Suprapubic skin (tissue), 4 donors: ENCODE measurements around the gene PRTG. TPM values are rescaled to one million over a fixed set of nuclear protein-coding genes. Genes with fewer than 3 reads are reported as not detected.

Experiments used
- DNase-seq, 2 donors: peaks; one replicate each; pipeline ENCODE4 v3.0.0-alpha.2; 2019; ENCODE audit warnings: low spot score in 2 of 2
- H3K27ac ChIP-seq: fragments of 200-600 bp; sonication (generic); one replicate; pipeline ENCODE4 v1.5.1; 2019
- H3K27me3 ChIP-seq: fragments of 200-600 bp; sonication (generic); one replicate; pipeline ENCODE4 v1.5.1; 2019
- H3K36me3 ChIP-seq: fragments of 200-600 bp; sonication (generic); one replicate; pipeline ENCODE4 v1.5.1; 2019
- H3K4me1 ChIP-seq: fragments of 200-600 bp; sonication (generic); one replicate; pipeline ENCODE4 v1.5.1; 2019
- H3K4me3 ChIP-seq: fragments of 200-600 bp; sonication (generic); one replicate; pipeline ENCODE4 v1.5.1; 2019; ENCODE audit warnings: mild to moderate bottlenecking
- H3K9me3 ChIP-seq: fragments of 200-600 bp; sonication (generic); one replicate; pipeline ENCODE4 v1.5.1; 2019
- EP300 ChIP-seq: sonication (generic); formaldehyde crosslinking; IDR thresholded peaks from one replicate; pipeline ENCODE4 v1.6.1; 2017; ENCODE audit warnings: antibody characterized with exemption
- POLR2A ChIP-seq, 2 donors: fragments of 450-650 bp; IDR thresholded peaks; one replicate each; pipeline ENCODE4 v1.6.1; 2017; ENCODE audit warnings: antibody characterized with exemption in 2 of 2, mild to moderate bottlenecking in 2 of 2, moderate library complexity in 2 of 2
- POLR2AphosphoS5 ChIP-seq, 3 donors: sonication (generic); formaldehyde crosslinking; IDR thresholded peaks; one replicate each; pipeline ENCODE4 v1.6.1; 2017; ENCODE audit warnings: antibody characterized with exemption in 3 of 3
- whole genome bisulfite sequencing: methylation state at CpG from one replicate; pipeline ENCODE4 v1.1.5; 2018; 5-methylcytosine and 5-hydroxymethylcytosine counted together
- total RNA-seq, 4 donors: library from RNA; depleted of rRNA; stranded (reverse); fragments of >200 nt; gene quantifications; one replicate each; pipeline ENCODE4 v1.1.0, GENCODE V29; 2016
- TF ChIP-seq, protein P1 (sequence below), 2 donors: fragments of 200-600 bp in 1 of 2; fragments of 450-650 bp in 1 of 2; sonication (generic) in 1 of 2; IDR thresholded peaks; one replicate each; pipeline ENCODE4 v1.5.1; 2016 to 2019; ENCODE audit warnings: antibody characterized with exemption in 2 of 2, mild to moderate bottlenecking in 1 of 2, moderate library complexity in 1 of 2

PRTG gene
- total RNA-seq, 4 donors from 2014 or later: 0.08 to 0.49 (median 0.24) TPM; not detected in 1

DNA sequence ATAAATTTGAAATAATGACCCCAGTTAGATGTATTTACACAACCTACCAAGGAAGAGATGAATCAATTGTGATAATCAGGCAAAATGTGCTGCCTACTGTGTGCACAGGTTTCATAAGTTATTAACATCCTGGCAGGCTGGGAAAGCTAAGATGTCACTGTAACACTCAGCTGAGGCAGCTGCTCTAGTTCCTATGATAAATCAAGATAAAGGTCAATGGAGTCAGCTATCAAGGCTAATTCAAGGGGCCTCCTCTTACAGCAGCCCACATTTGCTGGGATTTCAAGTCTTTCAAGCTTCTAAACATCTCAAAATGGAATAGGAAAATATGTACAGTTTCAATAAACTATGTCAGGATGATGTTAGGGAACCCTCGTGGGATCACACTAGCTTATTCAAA lies 84.1 kb downstream of the PRTG start:
- 81% methylated on average over 1 of the region's 1 CpG for WGBS
- H3K36me3 ChIP-seq: no peaks in the 10 kb centered on the region
- no peak for DNase-seq
- no peak overlapping the region for H3K4me3 ChIP-seq
- H3K27ac ChIP-seq: no peak overlapping the region
- no peaks in the 10 kb centered on the region for H3K9me3 ChIP-seq
- H3K4me1 ChIP-seq: no peaks in the 10 kb centered on the region
- TF ChIP-seq, protein P1, sequence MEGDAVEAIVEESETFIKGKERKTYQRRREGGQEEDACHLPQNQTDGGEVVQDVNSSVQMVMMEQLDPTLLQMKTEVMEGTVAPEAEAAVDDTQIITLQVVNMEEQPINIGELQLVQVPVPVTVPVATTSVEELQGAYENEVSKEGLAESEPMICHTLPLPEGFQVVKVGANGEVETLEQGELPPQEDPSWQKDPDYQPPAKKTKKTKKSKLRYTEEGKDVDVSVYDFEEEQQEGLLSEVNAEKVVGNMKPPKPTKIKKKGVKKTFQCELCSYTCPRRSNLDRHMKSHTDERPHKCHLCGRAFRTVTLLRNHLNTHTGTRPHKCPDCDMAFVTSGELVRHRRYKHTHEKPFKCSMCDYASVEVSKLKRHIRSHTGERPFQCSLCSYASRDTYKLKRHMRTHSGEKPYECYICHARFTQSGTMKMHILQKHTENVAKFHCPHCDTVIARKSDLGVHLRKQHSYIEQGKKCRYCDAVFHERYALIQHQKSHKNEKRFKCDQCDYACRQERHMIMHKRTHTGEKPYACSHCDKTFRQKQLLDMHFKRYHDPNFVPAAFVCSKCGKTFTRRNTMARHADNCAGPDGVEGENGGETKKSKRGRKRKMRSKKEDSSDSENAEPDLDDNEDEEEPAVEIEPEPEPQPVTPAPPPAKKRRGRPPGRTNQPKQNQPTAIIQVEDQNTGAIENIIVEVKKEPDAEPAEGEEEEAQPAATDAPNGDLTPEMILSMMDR (IDR thresholded peaks at IDR 0.05): no peak
- TF ChIP-seq EP300 (no peak), POLR2AphosphoS5 (IDR thresholded peaks at IDR 0.05) (no peak), POLR2A (IDR thresholded peaks at IDR 0.05) (no peak)
- H3K27me3 ChIP-seq: no peaks in the 10 kb centered on the region

DNA sequence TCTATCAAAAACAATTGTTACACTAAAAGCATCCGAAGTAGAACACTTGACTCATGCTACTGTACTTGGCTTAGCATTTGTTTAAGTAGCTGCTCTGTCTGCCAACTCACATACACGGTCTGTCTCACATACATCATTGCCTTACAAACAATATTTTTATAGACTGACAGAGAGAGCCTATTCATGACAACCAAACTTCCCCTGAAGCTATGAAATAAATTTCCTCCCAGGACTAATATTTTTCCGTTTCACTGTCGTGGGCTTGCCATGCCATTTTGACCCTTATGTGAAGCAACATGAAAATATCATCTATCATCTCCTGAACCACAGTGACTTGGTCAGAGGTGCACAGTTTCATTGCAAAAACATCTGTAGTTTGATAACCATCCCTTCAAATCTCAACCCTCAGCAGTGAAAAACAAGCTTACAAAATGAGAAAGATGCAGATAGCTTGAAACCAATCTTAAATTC lies 88.4 kb downstream of the PRTG start:
- WGBS: 41% methylated on average over 4 of the region's 4 CpGs

DNA sequence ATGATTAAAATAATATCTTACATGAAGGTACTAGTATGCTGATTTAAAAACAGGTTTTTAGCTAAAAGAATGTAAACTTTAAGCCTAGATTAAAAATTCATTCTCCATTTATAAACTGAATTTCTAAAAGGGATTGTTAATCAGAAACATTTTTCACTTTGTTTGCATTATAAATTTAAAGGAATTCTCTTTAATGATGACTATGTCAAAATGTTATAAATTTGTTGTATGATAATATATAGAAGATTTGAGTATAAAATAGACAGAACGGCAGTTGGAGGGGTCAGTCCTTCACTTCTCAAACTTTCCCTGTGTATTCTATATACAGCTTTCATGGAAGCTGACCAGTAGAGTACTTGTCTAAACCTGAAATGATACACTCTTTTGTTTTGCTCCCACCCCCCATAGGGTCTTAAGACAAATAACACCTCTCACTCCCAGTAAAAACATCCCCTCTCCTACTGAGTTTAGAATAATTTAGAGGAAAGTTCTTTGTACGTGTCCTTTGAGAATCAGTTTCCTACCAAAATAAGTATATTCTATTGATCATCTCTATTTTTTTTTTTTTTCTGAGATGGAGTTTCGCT lies 90.0 kb downstream of the PRTG start:
- TF ChIP-seq POLR2A (IDR thresholded peaks at IDR 0.05) (no peak), POLR2AphosphoS5 (IDR thresholded peaks at IDR 0.05) (no peak), EP300 (no peak)
- TF ChIP-seq, protein P1 (IDR thresholded peaks at IDR 0.05): no peak
- H3K4me3 ChIP-seq: no peak overlapping the region
- H3K27me3 ChIP-seq: no peaks in the 10 kb centered on the region
- H3K36me3 ChIP-seq: no peaks in the 10 kb centered on the region
- H3K27ac ChIP-seq: no peak overlapping the region
- H3K4me1 ChIP-seq: no peaks in the 10 kb centered on the region
- 92% methylated on average over 3 of the region's 3 CpGs for WGBS
- DNase-seq: no peak
- no peaks in the 10 kb centered on the region for H3K9me3 ChIP-seq

More for the DNA sequence above, 88.4 kb downstream of the PRTG start:
- Histone ChIP-seq H3K27me3 (no peaks in the 10 kb centered on the region), H3K27ac (no peak overlapping the region), H3K4me1 (no peaks in the 10 kb centered on the region), H3K36me3 (no peaks in the 10 kb centered on the region), H3K9me3 (no peaks in the 10 kb centered on the region), H3K4me3 (no peak overlapping the region)
- DNase-seq: no peak
- TF ChIP-seq EP300 (no peak), POLR2AphosphoS5 (IDR thresholded peaks at IDR 0.05) (no peak), POLR2A (IDR thresholded peaks at IDR 0.05) (no peak)
- TF ChIP-seq, protein P1 (IDR thresholded peaks at IDR 0.05): no peak

DNA sequence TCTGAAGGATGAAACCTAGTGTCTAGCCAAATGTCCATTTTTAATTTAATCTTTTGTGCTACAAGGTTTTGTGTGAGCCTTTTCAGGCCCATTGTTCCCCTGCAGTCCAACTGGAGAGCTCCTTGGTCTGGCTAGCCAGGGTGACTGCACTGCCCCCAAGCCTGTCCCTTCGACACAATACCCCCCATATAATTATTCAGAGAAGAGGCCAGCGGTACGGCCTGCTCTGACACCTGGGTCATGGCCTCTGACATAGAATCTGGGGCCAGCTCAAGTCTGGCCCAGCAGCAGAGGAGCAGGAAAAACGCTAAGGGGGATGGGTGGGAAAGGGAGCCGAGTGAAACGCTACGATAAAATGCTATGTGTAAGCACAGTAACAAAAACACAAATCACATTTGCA lies 90.6 kb downstream of the PRTG start:
- no peaks in the 10 kb centered on the region for H3K36me3 ChIP-seq
- H3K4me3 ChIP-seq: no peak overlapping the region
- no peaks in the 10 kb centered on the region for H3K27me3 ChIP-seq
- H3K9me3 ChIP-seq: no peaks in the 10 kb centered on the region
- DNase-seq: no peak
- no peak for TF ChIP-seq POLR2AphosphoS5 (IDR thresholded peaks at IDR 0.05)
- no peak for TF ChIP-seq POLR2A (IDR thresholded peaks at IDR 0.05)
- TF ChIP-seq, protein P1 (IDR thresholded peaks at IDR 0.05): no peak
- TF ChIP-seq EP300: no peak
- WGBS: 73% methylated on average over 7 of the region's 7 CpGs
- no peaks in the 10 kb centered on the region for H3K4me1 ChIP-seq
- H3K27ac ChIP-seq: no peak overlapping the region

DNA sequence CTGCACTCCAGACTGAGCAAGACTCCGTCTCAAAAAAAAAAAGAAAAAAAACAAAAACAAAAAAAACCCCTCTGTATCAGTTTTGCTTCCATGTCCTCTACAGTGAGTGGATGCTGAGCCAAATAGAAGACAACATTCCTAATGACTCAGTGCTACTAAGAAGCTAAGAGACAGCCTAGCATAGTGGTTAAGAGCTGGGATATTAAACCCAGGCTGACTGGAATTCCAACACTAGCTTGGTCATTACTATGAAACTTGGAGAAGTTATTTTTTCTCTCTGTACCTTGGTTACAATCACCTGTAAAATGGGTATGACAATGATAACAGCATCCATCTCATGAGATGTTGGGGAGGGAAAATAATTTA lies 93.9 kb downstream of the PRTG start:
- TF ChIP-seq EP300: no peak
- TF ChIP-seq, protein P1 (IDR thresholded peaks at IDR 0.05): no peak
- TF ChIP-seq POLR2A (IDR thresholded peaks at IDR 0.05): no peak
- TF ChIP-seq POLR2AphosphoS5 (IDR thresholded peaks at IDR 0.05): no peak
- Histone ChIP-seq H3K4me1 (no peaks in the 10 kb centered on the region), H3K9me3 (no peaks in the 10 kb centered on the region), H3K27ac (no peak overlapping the region), H3K4me3 (no peak overlapping the region), H3K36me3 (no peaks in the 10 kb centered on the region), H3K27me3 (no peaks in the 10 kb centered on the region)
- no peak for DNase-seq
- WGBS: 88% methylated on average over 1 of the region's 1 CpG
